GM19455 (cell line): ENCODE results near the gene CHTF18.

Source experiments
- ATAC-seq: cut with Tn5 transposase; IDR thresholded peaks from one replicate; pipeline ENCODE4 v1.9.1; 2021; ENCODE audit not compliant: unreplicated experiment

Gene CHTF18

GRCh38 chr16:843771-844170 lies 55.4 kb downstream of the CHTF18 start:
- ATAC-seq = no peak

DNA sequence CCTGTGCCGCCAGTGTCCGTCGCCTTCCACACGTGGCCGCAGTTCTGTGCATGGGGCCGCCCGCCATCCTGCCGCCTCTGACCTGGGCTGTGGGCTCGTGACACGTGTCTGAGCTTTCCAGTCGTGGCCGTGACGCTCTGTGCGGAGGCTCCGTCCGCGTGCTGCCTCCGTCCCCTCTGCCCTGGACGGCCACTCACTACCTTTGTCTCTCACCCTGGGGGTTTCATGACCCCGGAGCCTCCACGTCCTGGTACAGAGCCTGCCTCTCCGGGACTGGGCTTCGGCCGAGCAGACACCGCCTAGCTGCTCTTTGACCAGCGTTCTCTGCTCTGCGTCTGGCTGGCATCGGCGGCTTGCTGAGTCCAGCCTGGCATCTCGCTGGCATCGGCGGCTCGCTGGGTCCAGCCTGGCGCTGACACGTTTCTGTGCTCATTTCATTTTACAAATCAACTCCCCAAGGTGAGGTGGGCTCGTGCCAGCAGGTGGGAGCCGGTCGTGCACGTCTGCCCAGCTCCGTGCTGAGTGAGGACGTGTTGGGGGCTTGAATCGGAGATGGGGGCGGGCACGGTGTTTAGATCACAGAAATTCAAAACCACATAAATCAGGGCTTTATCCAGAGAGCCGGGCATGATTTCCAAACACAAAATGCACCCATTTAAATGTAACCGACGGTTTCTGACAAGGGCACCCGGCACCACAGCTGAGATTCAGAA lies 56.4 kb downstream of the CHTF18 start:
- no peak for ATAC-seq

DNA sequence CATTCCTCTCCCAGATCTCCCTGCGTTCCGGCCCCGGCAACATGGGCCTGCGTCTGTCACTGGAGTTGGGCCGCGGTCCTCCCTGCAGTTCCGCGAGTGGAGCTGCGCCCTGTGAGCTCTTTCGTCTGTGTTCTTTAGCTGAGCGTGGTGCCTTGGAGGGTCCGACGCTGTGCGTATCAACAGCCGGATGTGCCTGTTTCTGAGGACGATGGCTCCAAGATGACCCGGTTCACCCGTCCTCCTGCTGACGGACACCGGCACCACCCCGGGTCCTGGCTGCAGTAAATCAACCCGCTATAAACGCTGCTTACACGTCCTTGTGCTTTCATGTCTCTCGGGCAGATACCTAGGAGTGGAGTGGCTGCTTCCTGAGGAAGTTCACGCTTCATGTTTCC lies 56.9 kb downstream of the CHTF18 start:
- ATAC-seq = no peak

GRCh38 chr16:847151-847550 lies 58.7 kb downstream of the CHTF18 start:
- ATAC-seq = no peak
